Transverse colon (tissue), 4 donors: Measurements from ENCODE around the gene GABRG3.

ENCODE experiments used
- CTCF ChIP-seq, 5 experiments: fragments of 200-600 bp in 3 of 5; fragments of 450-650 bp in 2 of 5; sonication (generic) in 3 of 5; IDR thresholded peaks; 1 replicate in 2 of 5; 2 replicates in 3 of 5; pipeline ENCODE4 v1.5.1; 2016 to 2017; ENCODE audit warnings: antibody characterized with exemption in 5 of 5, inconsistent platforms in 3 of 5, mild to moderate bottlenecking in 2 of 5, moderate library complexity in 1 of 5
- EP300 ChIP-seq: sonication (generic); formaldehyde crosslinking; IDR thresholded peaks from one replicate; pipeline ENCODE4 v1.6.1; 2017; ENCODE audit warnings: antibody characterized with exemption, low read depth
- POLR2A ChIP-seq: fragments of 450-650 bp; IDR thresholded peaks from one replicate; pipeline ENCODE4 v1.6.1; 2016; ENCODE audit warnings: antibody characterized with exemption, mild to moderate bottlenecking, moderate library complexity
- POLR2AphosphoS5 ChIP-seq, 3 donors: sonication (generic); formaldehyde crosslinking; IDR thresholded peaks; one replicate each; pipeline ENCODE4 v1.6.1; 2016; ENCODE audit warnings: antibody characterized with exemption in 3 of 3

DNA sequence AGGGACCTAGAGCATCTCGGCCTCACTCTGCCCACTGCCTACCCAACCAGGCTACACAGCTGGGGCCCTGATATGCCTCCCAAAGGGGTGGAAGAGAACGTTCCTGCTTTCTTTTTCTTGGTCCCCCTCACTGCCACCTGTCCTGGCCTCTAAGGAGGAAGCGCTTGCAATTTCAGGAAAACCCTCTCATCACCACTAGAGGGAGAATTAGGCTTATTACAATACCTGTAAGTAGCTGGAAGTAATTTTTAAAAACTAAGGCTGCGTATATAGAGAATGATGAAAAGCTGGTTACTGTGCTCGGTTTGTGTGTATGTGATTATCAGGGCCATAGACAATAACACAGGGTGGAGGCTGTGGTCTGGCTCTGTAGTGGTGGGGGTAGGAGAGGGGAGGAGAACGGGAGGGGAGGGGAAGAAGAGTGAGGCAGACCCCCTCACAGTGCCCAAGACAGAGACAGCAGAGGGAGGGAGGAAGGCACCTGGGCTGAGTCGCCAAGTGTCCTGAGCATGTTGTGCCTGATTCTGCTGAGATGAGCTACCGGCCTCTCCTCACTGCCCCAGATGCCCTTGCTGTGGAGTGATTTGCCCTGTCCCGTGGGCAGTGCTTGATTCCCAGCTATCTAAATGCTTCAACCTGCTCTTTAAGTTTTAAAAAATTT lies 3.3 kb downstream of the GABRG3 start:
- no peak for TF ChIP-seq CTCF (IDR thresholded peaks at IDR 0.05)
- TF ChIP-seq POLR2A = no peak
- TF ChIP-seq POLR2AphosphoS5 (IDR thresholded peaks at IDR 0.05) = no peak
- TF ChIP-seq EP300 = no peak
